Hematopoietic multipotent progenitor cell treated with erythropoietin and hydrocortisone succinate and interleukin-3 and kit ligand, for 4 days (in vitro differentiated cells): ENCODE measurements around the gene CPS1.

ENCODE experiments used
- DNase-seq: peaks from one replicate; pipeline ENCODE4 v3.0.0-alpha.2; 2015

CPS1 gene

DNA sequence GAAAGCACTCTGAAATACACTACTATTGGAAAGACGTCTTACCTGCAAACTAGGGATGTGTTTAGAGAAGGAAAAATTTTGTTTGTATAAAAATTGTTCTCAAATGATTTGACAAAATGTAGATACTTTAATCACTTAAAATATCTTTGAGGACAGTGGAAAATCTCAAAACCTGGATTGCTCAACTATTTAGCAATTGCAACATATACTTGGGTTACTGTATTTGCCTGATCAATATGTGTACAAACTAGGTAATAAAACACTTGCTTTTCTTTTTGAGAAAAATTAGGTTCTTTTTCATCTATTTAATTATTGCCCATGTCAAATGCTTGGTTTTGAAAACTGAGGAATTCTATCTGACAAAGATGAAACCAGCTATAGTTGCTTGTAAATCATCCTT, 60.9 kb downstream of the CPS1 start:
- DNase-seq = no peak

DNA sequence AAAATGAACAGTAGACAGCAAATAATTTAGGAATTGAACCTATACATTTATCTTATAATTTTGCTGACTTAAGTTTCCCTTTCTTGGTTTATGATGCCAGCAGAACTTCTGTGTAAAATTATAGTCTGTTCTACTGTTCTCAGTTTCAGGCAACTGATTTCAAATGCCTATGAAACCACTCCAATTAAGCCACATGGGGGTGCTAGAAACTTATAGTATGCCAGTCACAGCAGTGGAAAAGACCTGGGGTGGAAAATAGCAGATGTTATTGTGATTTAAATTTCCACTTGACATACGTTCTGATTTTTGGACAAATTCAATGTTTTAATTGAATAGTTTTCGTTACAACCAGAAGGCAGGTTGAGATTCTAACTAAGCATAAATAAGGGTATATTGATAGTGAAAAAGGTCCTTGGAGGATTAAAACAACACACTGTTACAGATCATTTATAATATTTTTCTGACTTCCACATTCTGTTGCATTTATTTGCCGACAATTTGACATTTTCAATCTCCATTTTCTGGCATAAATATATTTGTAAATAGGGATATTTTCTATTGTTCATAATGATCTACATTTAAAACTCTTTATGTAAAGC, 61.4 kb downstream of the CPS1 start:
- DNase-seq = peak; percentile 63

DNA sequence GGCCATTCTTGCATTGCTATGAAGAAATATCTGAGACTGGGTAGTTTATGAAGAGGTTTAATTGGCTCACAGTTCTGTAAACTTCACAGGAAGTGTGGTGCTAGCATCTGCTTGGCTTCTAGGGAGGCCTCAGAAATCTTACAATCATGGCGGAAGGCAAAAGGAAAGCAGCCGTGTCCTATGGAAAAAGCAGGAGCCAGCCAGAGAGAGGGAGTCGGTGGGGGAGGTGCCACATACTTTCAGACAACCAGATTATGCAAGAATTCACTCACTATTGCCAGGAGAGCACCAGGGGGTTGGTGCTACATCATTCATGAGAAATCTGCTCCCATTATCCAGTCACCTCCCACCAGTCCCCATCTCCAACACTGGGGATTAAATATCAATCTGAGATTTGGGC, 64.1 kb downstream of the CPS1 start:
- no peak for DNase-seq

GRCh38 chr2:210623506-210623905, 67.1 kb downstream of the CPS1 start:
- DNase-seq = no peak

DNA sequence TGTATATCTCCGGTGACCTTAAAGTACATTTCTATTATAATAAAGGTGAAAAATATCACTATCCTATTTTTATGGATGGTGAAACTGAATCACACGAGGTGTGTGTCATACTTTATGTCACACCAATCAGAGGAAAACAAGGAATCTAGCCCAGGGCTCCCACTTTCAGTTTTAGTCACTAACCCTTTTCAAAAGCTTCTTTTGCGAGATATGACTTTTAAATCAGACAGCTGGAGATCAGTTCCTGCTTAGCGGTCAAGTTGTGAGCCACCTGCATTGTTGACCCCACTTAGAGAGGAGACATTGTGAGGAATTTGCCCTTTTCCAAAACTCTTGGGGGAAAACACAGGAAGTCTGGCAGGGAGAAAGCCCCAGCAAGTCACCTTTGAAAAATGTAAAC, 70.5 kb downstream of the CPS1 start:
- no peak for DNase-seq

GRCh38 chr2:210630873-210631560, 74.6 kb downstream of the CPS1 start:
- DNase-seq = no peak

DNA sequence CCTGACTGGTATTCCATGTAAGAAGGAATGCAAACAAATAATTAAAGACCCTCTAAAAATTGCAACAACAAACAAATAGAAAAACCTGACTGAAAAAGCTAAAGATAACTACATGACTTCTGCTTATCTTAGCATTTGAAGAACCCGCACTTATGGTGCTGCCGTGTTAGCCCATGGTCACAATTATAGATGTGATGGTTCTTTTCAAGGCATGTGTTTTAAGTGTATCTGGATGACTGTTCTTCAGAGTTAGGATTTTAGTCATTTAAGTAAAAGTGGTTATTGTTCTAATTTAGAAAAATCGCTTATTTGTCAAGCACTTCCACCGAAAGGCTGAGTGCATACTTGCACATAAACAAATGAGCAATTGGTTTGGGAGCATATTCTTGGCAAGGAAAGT, 77.3 kb downstream of the CPS1 start:
- DNase-seq = no peak

- DNase-seq = no peak
Observed at GRCh38 chr2:210635257-210635656, 78.9 kb downstream of the CPS1 start.

DNA sequence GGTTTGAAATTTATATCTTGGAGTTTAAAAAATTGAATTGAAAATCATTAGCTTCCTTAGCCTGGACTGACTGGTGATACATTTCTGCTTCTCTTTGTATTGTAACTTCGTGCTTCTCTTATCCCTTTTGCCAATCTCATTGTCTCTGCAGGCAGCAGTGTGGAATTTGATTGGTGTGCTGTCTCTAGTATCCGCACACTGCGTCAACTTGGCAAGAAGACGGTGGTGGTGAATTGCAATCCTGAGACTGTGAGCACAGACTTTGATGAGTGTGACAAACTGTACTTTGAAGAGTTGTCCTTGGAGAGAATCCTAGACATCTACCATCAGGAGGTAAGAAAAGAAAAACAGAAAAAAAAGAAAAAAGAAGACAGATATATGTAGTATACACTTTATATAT, 85.9 kb downstream of the CPS1 start:
- DNase-seq = no peak

DNA sequence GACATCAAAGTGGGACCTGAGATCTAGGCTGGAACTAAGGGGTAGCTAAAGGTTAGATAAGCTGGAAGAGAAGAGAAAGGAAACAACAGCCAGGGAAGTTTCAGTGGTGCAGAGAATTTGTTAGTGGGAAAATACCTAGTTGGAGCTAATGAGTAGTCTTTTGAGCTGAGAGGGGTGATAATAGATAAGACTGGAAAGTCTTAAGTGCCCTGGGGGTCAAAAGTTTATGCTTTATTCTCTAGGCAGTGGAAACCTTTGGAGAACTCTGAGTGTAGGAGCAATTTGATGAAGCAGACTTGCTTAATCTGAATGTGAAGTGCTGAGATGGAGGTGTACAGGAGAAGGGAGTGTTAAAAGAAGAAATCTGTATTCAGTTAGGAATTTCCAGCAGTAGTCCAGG, 90.8 kb downstream of the CPS1 start:
- DNase-seq = no peak

DNA sequence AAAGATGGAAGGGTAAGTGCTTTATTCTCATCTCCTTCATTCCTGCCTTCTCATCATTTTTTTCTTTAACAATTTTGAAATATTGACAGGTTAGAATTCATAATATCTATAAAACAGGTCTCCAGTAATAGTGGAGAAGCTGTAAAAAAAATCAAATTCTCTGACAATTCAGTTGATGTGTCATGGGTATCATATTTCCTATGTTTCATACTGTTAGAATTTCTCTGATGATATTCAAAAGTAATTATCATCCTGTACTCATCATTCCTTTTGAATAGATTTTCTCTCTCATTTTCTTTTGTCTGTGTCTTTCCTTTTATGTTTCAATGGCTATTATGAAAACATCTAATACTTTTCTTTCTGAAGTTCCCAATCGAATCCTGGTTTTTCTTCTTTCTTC, 97.7 kb downstream of the CPS1 start:
- DNase-seq = no peak

DNA sequence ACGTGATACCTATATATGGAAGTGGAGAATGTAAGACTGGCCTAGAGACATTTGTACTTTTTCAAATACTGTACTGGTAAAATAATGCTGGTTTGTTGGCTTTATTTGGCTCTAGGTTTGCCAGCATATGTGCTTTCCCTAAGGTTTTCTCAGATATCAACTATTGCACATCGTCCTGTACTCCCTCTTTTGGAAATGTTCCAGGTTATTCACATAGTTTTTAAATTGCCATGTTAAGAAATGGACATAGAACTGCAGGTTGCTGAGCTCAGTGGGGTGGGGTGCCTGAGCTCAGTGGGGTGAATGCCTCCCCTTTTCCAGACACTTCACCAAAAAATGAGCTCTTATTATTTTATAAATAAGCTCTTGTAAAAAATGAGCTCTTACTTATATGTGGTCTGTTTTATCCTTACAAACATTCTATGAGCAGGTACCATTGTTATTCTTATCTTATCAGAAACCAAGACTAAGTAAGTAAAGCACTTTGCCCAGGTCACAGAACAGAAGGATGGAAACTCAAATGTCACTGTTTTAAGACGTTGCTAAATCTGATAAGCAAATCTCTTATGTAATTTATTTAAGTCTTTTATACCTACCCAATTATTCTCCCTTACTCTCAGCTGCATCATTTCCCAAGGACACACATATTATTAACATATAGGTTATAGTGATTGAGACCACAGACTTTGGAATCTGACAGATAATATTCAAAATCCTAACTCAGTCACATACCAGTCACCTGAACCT, 99.0 kb downstream of the CPS1 start:
- DNase-seq = no peak

- DNase-seq = no peak
Observed at GRCh38 chr2:210657874-210658273, 101.5 kb downstream of the CPS1 start.

- DNase-seq = no peak
Observed at GRCh38 chr2:210660751-210661150, 104.4 kb downstream of the CPS1 start.

- no peak for DNase-seq
Observed at GRCh38 chr2:210662560-210662959, 106.2 kb downstream of the CPS1 start.

DNA sequence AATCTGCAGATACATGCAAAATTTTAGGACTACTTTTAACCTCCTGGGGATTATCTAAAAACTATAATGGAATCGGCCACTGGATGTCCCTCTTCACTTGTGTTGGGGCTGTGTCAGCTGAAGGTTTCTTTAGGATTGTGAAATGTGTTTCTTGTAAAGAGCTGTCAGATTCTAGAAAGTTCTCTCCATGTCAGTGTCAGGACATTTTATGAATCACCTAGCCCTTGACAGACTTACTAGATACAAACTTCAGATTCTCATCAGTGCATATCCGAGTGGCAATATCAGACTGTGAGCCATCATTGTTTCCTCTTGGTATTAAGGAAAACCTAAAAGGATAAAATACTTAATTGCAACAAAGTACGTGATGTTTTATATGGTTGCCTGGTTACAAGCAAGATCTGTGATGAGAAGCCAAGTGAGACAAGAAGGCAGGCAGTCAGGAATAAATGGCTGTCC, 107.3 kb downstream of the CPS1 start:
- peak; percentile 32 for DNase-seq

DNA sequence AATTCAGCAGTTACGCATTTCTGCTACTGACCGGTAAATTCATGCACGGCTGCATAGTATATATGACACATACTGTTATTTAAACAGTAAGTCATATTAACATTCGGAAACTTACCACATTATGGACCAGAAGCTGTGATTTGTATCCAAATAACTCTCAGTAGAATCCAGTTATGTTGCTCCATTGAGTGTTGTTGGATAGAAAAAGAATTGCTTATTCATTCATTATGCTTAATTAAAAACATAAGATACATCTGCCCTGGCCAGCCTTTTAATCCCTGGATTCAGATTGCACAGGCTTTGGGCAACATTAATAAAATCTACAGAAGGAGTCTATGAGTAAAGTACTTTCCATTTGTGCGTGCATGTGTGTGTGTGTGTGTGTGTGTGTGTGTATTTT, 111.3 kb downstream of the CPS1 start:
- DNase-seq = no peak

- no peak for DNase-seq
Observed at GRCh38 chr2:210671065-210671464, 114.7 kb downstream of the CPS1 start.

DNA sequence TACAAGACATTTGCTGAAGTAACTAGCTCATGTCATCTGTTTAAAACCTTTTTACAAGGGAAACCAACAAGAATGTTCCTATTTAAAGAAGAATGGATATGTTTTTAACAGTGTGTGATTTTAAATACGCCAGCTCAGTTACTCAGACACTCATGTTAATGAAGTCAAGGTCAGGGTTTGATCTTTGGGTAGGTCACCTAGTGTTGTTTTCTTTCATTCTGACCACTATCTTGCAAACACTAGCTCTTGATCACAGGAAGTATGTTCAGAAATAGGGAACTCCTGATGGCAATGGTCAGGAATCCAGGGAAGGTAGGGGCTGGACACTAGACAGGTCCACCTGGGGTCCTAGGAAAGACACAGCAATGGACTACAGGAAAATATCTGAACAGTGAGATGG, 116.7 kb downstream of the CPS1 start:
- no peak for DNase-seq

DNA sequence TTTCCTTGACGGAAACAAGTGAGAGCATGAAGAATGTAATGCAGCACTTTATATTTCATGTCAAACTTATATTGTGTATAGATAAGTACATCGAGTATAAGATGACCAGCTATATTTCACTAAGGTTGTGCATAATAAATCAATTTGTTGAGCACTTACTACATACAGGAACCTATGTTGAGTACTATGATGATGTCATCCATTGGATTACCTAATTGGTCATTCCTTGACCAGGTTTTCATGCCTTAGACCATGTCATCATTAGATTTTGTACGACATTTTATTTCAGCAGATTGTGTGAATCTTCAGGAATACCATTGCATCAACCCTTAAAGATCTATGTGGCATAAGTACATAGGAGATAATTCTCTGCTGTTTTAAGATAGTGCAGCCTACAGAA, 119.7 kb downstream of the CPS1 start:
- DNase-seq = no peak

GRCh38 chr2:210681491-210681890, 125.1 kb downstream of the CPS1 start:
- no peak for DNase-seq

DNA sequence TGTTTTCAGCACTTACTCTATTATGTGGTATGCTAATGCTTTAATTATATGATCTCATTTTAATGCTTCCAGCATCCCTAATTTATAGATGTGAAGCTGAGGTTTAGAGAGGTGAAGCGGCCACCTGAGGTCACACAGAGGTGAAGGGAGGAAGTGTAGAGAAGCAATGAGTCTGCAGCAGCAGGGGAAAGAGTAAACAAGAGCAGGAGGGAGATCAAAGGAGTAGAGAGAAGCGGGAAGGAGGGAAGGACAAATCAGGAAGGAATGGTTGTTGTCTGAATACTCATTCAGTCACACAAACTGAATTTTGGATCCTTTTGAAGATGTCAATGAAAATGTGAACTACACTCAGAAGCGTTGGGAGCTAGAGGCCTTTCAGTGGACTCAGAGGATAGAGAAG, 130.0 kb downstream of the CPS1 start:
- DNase-seq = no peak

GRCh38 chr2:210687786-210688470, 131.5 kb downstream of the CPS1 start:
- DNase-seq = no peak

GRCh38 chr2:210707900-210708299, 151.5 kb downstream of the CPS1 start:
- no peak for DNase-seq
